Islet of Langerhans (tissue), 1 donor: ENCODE measurements around the gene CDC42BPB.

Source experiments
- FAIRE-seq: peaks from one replicate; lab custom pipeline; 2011; peaks lifted over from hg19 to GRCh38; lab: Jason Lieb, UNC

The CDC42BPB gene

GRCh38 chr14:102966681-102967505, 90.5 kb downstream of the CDC42BPB start:
- no peak for FAIRE-seq

- FAIRE-seq: no peak
These were observed 91.2 kb downstream of the CDC42BPB start for GRCh38 chr14:102965971-102966655.

GRCh38 chr14:102965282-102965681, 92.1 kb downstream of the CDC42BPB start:
- no peak for FAIRE-seq

GRCh38 chr14:102964152-102964730, 93.1 kb downstream of the CDC42BPB start:
- no peak for FAIRE-seq

GRCh38 chr14:102962111-102962627, 95.2 kb downstream of the CDC42BPB start:
- no peak for FAIRE-seq

- no peak for FAIRE-seq
These were observed 98.9 kb downstream of the CDC42BPB start for GRCh38 chr14:102958461-102958860.

- FAIRE-seq: no peak
These were observed 100.1 kb downstream of the CDC42BPB start for GRCh38 chr14:102957222-102957621.

GRCh38 chr14:102955636-102956408, 101.5 kb downstream of the CDC42BPB start:
- FAIRE-seq: no peak

GRCh38 chr14:102954081-102954789, 103.1 kb downstream of the CDC42BPB start:
- FAIRE-seq: no peak

- FAIRE-seq: no peak
These were observed 104.2 kb downstream of the CDC42BPB start for GRCh38 chr14:102953100-102953499.

- no peak for FAIRE-seq
These were observed 105.1 kb downstream of the CDC42BPB start for GRCh38 chr14:102952276-102952675.

GRCh38 chr14:102951799-102952198, 105.5 kb downstream of the CDC42BPB start:
- FAIRE-seq: no peak

GRCh38 chr14:102951034-102951433, 106.3 kb downstream of the CDC42BPB start:
- FAIRE-seq: no peak

GRCh38 chr14:102949801-102950451, 107.4 kb downstream of the CDC42BPB start:
- FAIRE-seq: peak; percentile 53

- FAIRE-seq: no peak
These were observed 108.1 kb downstream of the CDC42BPB start for GRCh38 chr14:102949062-102949800.

GRCh38 chr14:102948698-102949061, 108.7 kb downstream of the CDC42BPB start:
- no peak for FAIRE-seq

- no peak for FAIRE-seq
These were observed 109.8 kb downstream of the CDC42BPB start for GRCh38 chr14:102947321-102948103.

- no peak for FAIRE-seq
These were observed 111.8 kb downstream of the CDC42BPB start for GRCh38 chr14:102945346-102946130.
